ENCODE measurements around the gene TARBP2. TPM values are rescaled to one million over a fixed set of nuclear protein-coding genes. Genes with fewer than 3 reads are reported as not detected.

The TARBP2 gene
- total and polyA plus RNA-seq, 7 experiments from 2014 or later = 25.1 to 45.2 (median 34.2) TPM

DNA sequence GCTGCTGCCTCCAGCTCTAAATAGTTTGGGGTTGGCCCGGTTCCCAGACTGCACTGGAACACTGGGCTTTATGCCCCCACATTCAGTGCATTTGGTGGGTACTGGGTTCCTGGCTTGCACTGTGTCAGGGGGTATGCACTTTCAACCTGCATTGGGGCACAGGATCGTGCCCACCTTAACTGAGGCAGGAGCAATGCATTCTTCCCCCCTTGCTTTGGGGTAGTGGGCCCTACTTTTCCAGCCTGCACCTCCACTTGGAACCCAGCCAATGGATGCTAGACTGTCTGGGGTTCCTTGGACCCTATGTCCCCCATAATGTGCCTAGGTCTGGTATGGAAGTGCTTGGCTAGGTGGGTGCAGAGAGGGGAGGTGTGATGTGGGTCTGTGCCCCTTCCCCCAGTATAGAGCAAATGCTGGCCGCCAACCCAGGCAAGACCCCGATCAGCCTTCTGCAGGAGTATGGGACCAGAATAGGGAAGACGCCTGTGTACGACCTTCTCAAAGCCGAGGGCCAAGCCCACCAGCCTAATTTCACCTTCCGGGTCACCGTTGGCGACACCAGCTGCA, 615 bp downstream of the TARBP2 start:
- intact Hi-C loops (cut with micrococcal nuclease) = loop anchor here (1.0 to 10.0 kb wide), 16 partner anchors 8 to 495 kb away; partner anchors contain the start of genes ATF7 (in 2 of the 2), CALCOCO1 (in 2 of the 2), PFDN5 (in 2 of the 2) and AAAS (in 1 of the 2)
- Mint-ChIP-seq H3K9me3 (peaks cover 0 to 1% (median 0%) of the 10 kb centered on the region in 11 donors), H3K4me1 (peaks cover 15 to 49% (median 37%) of the 10 kb centered on the region in 7 donors), H3K4me3 (peak overlapping the region; percentile 86 to 96 (median 92)), H3K36me3 (peaks cover 0 to 14% (median 0%) of the 10 kb centered on the region in 5 donors), H3K27ac (peak overlapping the region; percentile 87 to 100 (median 97)), H3K27me3 (no peaks in the 10 kb centered on the region)
- H3K4me1 ChIP-seq (ENCODE audit: control insufficient read depth in 2 of 2, insufficient read depth in 2 of 2, low read length in 2 of 2) = peaks cover 24 to 27% of the 10 kb centered on the region in 2 donors
- DNase-seq = no peak
- CTCF ChIA-PET = interaction anchor here (0.6 to 1.6 kb wide), 9 partner anchors 10 to 456 kb away, joined by 3 to 7 read pairs (median 4); partner anchors contain the start of gene SP1
- no peaks in the 10 kb centered on the region for H3K9me3 ChIP-seq (ENCODE audit: control insufficient read depth in 2 of 3, low read length in 3 of 3)
- peak overlapping the region; percentile 70 for H3K4me3 ChIP-seq (ENCODE audit: low read length)
- no peaks in the 10 kb centered on the region for H3K27me3 ChIP-seq (ENCODE audit: control insufficient read depth in 2 of 2, insufficient read depth in 2 of 2, low read length in 2 of 2)
- no peak for ATAC-seq
- POLR2A ChIA-PET = interaction anchor here (0.6 to 5.9 kb wide), 25 partner anchors 10 to 495 kb away, joined by 3 to 47 read pairs (median 6); partner anchors contain the start of genes AAAS, ATF7, ATP5MC2 and EIF4B
- H3K36me3 ChIP-seq (ENCODE audit: control insufficient read depth in 2 of 3, insufficient read depth in 3 of 3, low read length in 3 of 3) = peaks cover 0 to 36% (median 0%) of the 10 kb centered on the region in 3 experiments
- peak overlapping the region; percentile 98 for H3K27ac ChIP-seq (ENCODE audit: low read depth, low read length)

DNA sequence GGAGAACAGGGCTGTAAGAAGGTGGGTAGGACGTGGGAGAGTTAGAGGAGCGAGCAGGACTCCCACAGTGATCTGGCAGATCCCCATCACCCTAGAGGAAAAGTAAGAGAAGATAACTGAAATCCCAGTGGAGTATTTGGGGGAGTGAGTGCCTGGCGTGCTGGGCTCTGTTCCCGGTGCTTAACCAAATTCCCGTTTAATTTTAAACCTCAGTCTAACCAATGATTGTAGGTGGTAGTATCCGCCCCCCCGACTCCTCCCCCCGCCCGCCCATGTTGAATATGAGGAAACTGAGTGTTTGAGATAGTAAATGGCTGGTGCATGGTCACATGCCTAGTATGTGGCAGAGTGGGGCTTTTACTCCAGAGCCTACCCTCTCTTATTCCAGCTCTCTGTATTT, 1.2 kb downstream of the TARBP2 start:
- Mint-ChIP-seq H3K4me3 (peak overlapping the region in 7 of 10 donors; percentile 43 to 96 (median 89)), H3K36me3 (peaks cover 0 to 14% (median 0%) of the 10 kb centered on the region in 5 donors), H3K9me3 (peaks cover 0 to 1% (median 0%) of the 10 kb centered on the region in 11 donors), H3K4me1 (peaks cover 15 to 43% (median 36%) of the 10 kb centered on the region in 7 donors), H3K27me3 (no peaks in the 10 kb centered on the region), H3K27ac (peak overlapping the region; percentile 87 to 100 (median 97))
- CTCF ChIA-PET = interaction anchor here (1.1 kb wide), 1 partner anchor 53 kb away, joined by 4 read pairs; no protein-coding TSS in a partner anchor
- no peak for DNase-seq
- intact Hi-C loops (cut with micrococcal nuclease) = loop anchor here (5.0 to 10.0 kb wide), 2 partner anchors 280 to 448 kb away; partner anchors contain the start of gene TNS2 (in 1 of the 2)
- Histone ChIP-seq H3K27me3 (ENCODE audit: control insufficient read depth in 2 of 2, insufficient read depth in 2 of 2, low read length in 2 of 2) (no peaks in the 10 kb centered on the region), H3K4me1 (ENCODE audit: control insufficient read depth in 2 of 2, insufficient read depth in 2 of 2, low read length in 2 of 2) (peaks cover 24 to 27% of the 10 kb centered on the region in 2 donors), H3K4me3 (ENCODE audit: low read length) (no peak overlapping the region), H3K27ac (ENCODE audit: low read depth, low read length) (peak overlapping the region; percentile 98), H3K9me3 (ENCODE audit: control insufficient read depth in 2 of 3, low read length in 3 of 3) (no peaks in the 10 kb centered on the region), H3K36me3 (ENCODE audit: control insufficient read depth in 2 of 3, insufficient read depth in 3 of 3, low read length in 3 of 3) (peaks cover 0 to 40% (median 0%) of the 10 kb centered on the region in 3 experiments)
- ATAC-seq = no peak
- POLR2A ChIA-PET = interaction anchor here (0.8 to 5.9 kb wide), 6 partner anchors 11 to 181 kb away, joined by 3 to 47 read pairs (median 18); partner anchors contain the start of genes AAAS and SP1

DNA sequence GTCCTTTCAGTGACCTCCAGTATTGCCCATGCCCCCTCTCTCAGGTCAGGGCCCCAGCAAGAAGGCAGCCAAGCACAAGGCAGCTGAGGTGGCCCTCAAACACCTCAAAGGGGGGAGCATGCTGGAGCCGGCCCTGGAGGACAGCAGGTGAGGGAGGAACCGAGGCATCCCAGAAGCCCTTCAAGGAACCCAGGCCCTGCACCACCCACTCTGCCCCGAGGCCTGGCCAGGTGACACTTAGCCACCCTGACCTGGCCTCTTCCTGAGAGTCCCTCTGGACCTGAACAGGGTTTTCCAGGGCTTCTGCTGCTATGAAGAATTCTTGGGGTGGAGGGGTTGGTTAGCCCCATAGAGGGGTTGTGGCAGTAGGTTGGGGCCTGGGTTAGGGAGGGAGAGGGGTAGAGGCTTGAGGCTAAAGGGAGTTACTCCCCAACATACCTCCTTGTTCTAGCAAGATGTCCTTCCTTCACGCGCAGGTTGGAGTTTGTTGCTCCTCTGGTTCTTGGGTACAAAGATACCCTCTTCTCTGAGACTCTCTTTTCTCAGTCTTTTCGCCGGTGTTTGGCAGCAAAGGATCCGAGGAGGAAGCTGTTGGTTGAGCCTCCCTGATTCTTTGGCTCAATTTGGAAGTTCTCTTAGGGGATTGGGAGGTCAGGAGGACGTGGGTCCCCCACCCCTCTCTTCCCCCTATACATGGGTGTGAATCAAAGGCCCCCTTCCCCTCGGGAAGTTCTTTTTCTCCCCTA, 2.1 kb downstream of the TARBP2 start:
- Mint-ChIP-seq H3K4me1 (peaks cover 15 to 38% (median 28%) of the 10 kb centered on the region in 7 donors), H3K27me3 (no peaks in the 10 kb centered on the region), H3K27ac (peak overlapping the region in 5 of 9 donors; percentile 12 to 74 (median 60)), H3K4me3 (peak overlapping the region in 5 of 10 donors; percentile 9 to 34 (median 16)), H3K36me3 (peaks cover 0 to 14% (median 0%) of the 10 kb centered on the region in 5 donors), H3K9me3 (peaks cover 0 to 1% (median 0%) of the 10 kb centered on the region in 11 donors)
- Histone ChIP-seq H3K36me3 (ENCODE audit: control insufficient read depth in 2 of 3, insufficient read depth in 3 of 3, low read length in 3 of 3) (peaks cover 0 to 40% (median 0%) of the 10 kb centered on the region in 3 experiments), H3K4me1 (ENCODE audit: control insufficient read depth in 2 of 2, insufficient read depth in 2 of 2, low read length in 2 of 2) (peaks cover 20 to 26% of the 10 kb centered on the region in 2 donors), H3K27me3 (ENCODE audit: control insufficient read depth in 2 of 2, insufficient read depth in 2 of 2, low read length in 2 of 2) (no peaks in the 10 kb centered on the region), H3K27ac (ENCODE audit: low read depth, low read length) (peak overlapping the region; percentile 16), H3K4me3 (ENCODE audit: low read length) (no peak overlapping the region), H3K9me3 (ENCODE audit: control insufficient read depth in 2 of 3, low read length in 3 of 3) (no peaks in the 10 kb centered on the region)
- ChIA-PET CTCF (interaction anchor here (1.1 to 1.4 kb wide), 3 partner anchors 9 to 54 kb away, joined by 3 to 5 read pairs (median 4); no protein-coding TSS in a partner anchor), POLR2A (interaction anchor here (0.7 to 5.9 kb wide), 7 partner anchors 11 to 158 kb away, joined by 3 to 47 read pairs (median 4); partner anchors contain the start of gene PRR13)
- intact Hi-C loops (cut with micrococcal nuclease) = loop anchor here (5.0 to 10.0 kb wide), 2 partner anchors 281 to 448 kb away; partner anchors contain the start of gene TNS2 (in 1 of the 2)
- DNase-seq (no peak), ATAC-seq (no peak)

DNA sequence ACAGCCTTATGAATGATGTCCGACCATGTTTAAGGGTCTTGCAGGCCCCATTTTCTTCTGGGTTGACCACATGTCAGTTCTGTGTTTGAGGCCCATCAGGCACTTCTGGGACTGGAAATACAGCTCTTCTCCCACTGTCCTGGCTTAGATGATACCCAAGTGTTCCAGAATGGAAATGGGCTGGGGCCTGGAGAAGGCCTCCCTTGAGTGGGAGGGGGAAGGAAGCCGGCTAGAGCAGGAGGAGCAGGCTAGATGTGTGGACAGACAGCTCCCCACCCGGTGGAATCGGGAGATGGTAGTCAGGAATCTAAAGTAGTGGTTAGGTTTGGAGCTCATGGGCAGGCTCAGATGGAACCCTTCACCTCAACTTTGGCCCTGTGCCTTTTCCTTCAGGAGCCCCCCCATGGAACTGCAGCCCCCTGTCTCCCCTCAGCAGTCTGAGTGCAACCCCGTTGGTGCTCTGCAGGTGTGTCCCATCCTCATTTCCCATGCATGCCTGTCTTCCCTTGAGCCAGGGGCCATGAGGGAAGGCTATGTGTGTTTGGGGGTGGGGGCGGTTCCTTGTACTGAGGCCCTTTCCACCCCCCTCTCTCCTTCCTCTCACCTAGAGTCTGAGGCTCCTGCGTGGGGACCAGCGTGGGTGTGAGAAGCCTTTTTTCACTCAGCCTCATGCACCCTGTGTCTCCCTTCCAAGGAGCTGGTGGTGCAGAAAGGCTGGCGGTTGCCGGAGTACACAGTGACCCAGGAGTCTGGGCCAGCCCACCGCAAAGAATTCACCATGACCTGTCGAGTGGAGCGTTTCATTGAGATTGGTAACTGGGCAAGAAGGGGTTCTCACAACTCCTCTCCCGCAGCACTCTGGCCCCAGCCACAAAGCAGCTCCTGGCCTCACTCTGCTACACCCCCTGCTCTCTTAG, 3.2 kb downstream of the TARBP2 start:
- ChIA-PET POLR2A (interaction anchor here (0.7 to 1.3 kb wide), 4 partner anchors 27 to 86 kb away, joined by 3 to 4 read pairs (median 4); partner anchors contain the start of gene PRR13), CTCF (interaction anchor here (1.4 kb wide), 2 partner anchors 10 to 29 kb away, joined by 3 to 5 read pairs; no protein-coding TSS in a partner anchor)
- no peaks in the 10 kb centered on the region for H3K27me3 ChIP-seq (ENCODE audit: control insufficient read depth in 2 of 2, insufficient read depth in 2 of 2, low read length in 2 of 2)
- H3K27me3 Mint-ChIP-seq = no peaks in the 10 kb centered on the region
- intact Hi-C loops (cut with micrococcal nuclease) = loop anchor here (5.0 to 10.0 kb wide), 2 partner anchors 282 to 449 kb away; partner anchors contain the start of gene TNS2 (in 1 of the 2)
- peak overlapping the region in 3 of 9 donors; percentile 24 to 71 (median 61) for H3K27ac Mint-ChIP-seq
- H3K4me3 Mint-ChIP-seq = peak overlapping the region in 2 of 10 donors; percentile 39 to 51
- H3K4me1 Mint-ChIP-seq = peaks cover 17 to 38% (median 26%) of the 10 kb centered on the region in 7 donors
- peaks cover 0 to 1% (median 0%) of the 10 kb centered on the region in 11 donors for H3K9me3 Mint-ChIP-seq
- no peak overlapping the region for H3K27ac ChIP-seq (ENCODE audit: low read depth, low read length)
- H3K9me3 ChIP-seq (ENCODE audit: control insufficient read depth in 2 of 3, low read length in 3 of 3) = no peaks in the 10 kb centered on the region
- ATAC-seq (no peak), DNase-seq (no peak)
- no peak overlapping the region for H3K4me3 ChIP-seq (ENCODE audit: low read length)
- peaks cover 0 to 40% (median 0%) of the 10 kb centered on the region in 3 experiments for H3K36me3 ChIP-seq (ENCODE audit: control insufficient read depth in 2 of 3, insufficient read depth in 3 of 3, low read length in 3 of 3)
- peaks cover 21 to 25% of the 10 kb centered on the region in 2 donors for H3K4me1 ChIP-seq (ENCODE audit: control insufficient read depth in 2 of 2, insufficient read depth in 2 of 2, low read length in 2 of 2)
- H3K36me3 Mint-ChIP-seq = peaks cover 0 to 14% (median 0%) of the 10 kb centered on the region in 5 donors

DNA sequence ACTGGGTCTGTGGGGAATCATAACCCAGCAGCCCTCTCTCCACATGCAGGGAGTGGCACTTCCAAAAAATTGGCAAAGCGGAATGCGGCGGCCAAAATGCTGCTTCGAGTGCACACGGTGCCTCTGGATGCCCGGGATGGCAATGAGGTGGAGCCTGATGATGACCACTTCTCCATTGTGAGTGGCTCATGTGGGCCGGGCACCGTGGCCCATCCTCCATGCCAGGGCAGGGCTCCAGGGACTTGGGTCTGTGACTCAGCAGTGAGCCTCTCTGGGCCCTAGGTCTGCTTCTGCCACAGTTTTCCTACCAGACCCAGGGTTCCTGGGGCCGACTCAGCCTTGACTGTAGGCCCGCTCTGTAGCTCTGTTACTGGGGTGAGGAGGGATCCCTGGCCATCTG, 4.0 kb downstream of the TARBP2 start:
- Mint-ChIP-seq H3K27me3 (no peaks in the 10 kb centered on the region), H3K36me3 (peaks cover 0 to 14% (median 0%) of the 10 kb centered on the region in 5 donors), H3K4me3 (peak overlapping the region in 1 of 10 donors; percentile 51), H3K9me3 (peaks cover 0 to 1% (median 0%) of the 10 kb centered on the region in 11 donors), H3K4me1 (peaks cover 13 to 32% (median 21%) of the 10 kb centered on the region in 7 donors), H3K27ac (peak overlapping the region in 3 of 9 donors; percentile 30 to 71 (median 61))
- Histone ChIP-seq H3K27me3 (ENCODE audit: control insufficient read depth in 2 of 2, insufficient read depth in 2 of 2, low read length in 2 of 2) (no peaks in the 10 kb centered on the region), H3K9me3 (ENCODE audit: control insufficient read depth in 2 of 3, low read length in 3 of 3) (no peaks in the 10 kb centered on the region), H3K36me3 (ENCODE audit: control insufficient read depth in 2 of 3, insufficient read depth in 3 of 3, low read length in 3 of 3) (peaks cover 0 to 40% (median 0%) of the 10 kb centered on the region in 3 experiments), H3K4me1 (ENCODE audit: control insufficient read depth in 2 of 2, insufficient read depth in 2 of 2, low read length in 2 of 2) (peaks cover 16 to 21% of the 10 kb centered on the region in 2 donors), H3K27ac (ENCODE audit: low read depth, low read length) (no peak overlapping the region), H3K4me3 (ENCODE audit: low read length) (no peak overlapping the region)
- DNase-seq = no peak
- no peak for ATAC-seq
- CTCF ChIA-PET = interaction anchor here (0.7 kb wide), 1 partner anchor 161 kb away, joined by 3 read pairs; no protein-coding TSS in a partner anchor
- intact Hi-C loops (cut with micrococcal nuclease) = loop anchor here in 1 of 2 donors (10.0 kb wide), 1 partner anchor 450 kb away; the partner anchor contains the start of gene TNS2
- POLR2A ChIA-PET = no interaction called here
